HepG2 (cell line): ENCODE data around the gene MUC6. TPM values are rescaled to one million over a fixed set of nuclear protein-coding genes. Genes with fewer than 3 reads are reported as not detected.
A peak's percentile ranks its signal among the peaks of the same experiment; 100 is the strongest.

Experiments used
- HCFC1 ChIP-seq: fragments of 150-350 bp; IDR thresholded peaks from 2 replicates; pipeline ENCODE4 v1.6.1; 2014; ENCODE audit warnings: low read depth, low read length
- HOXA5 ChIP-seq: sonication (generic); formaldehyde crosslinking; IDR thresholded peaks from 2 replicates; pipeline ENCODE4 v1.4.0; 2020; ENCODE audit warnings: missing genetic modification reagents
- HOXA7 ChIP-seq: sonication (generic); formaldehyde crosslinking; IDR thresholded peaks from 2 replicates; pipeline ENCODE4 v1.8.1; 2022; ENCODE audit warnings: mild to moderate bottlenecking, missing genetic modification reagents, moderate library complexity
- IRF2 ChIP-seq: IDR thresholded peaks from 2 replicates; pipeline ENCODE4 v1.6.1; 2018; ENCODE audit warnings: missing genetic modification reagents, missing compliant biosample characterization
- JUNB ChIP-seq: sonication (generic); formaldehyde crosslinking; IDR thresholded peaks from 2 replicates; pipeline ENCODE4 v1.8.0; 2022; ENCODE audit warnings: missing genetic modification reagents, mild to moderate bottlenecking, borderline replicate concordance
- MBD4 ChIP-seq: IDR thresholded peaks from 2 replicates; pipeline ENCODE4 v1.6.1; 2012; ENCODE audit warnings: low read length, inconsistent platforms, borderline replicate concordance
- PRDM15 ChIP-seq: sonication (generic); formaldehyde crosslinking; IDR thresholded peaks from 2 replicates; pipeline ENCODE4 v1.4.0; 2020; ENCODE audit warnings: missing genetic modification reagents
- SALL1 ChIP-seq: sonication (generic); formaldehyde crosslinking; IDR thresholded peaks from 2 replicates; pipeline ENCODE4 v1.8.0; 2022; ENCODE audit warnings: mild to moderate bottlenecking, missing genetic modification reagents
- SAP130 ChIP-seq: IDR thresholded peaks from 2 replicates; pipeline ENCODE4 v1.6.1; 2016; ENCODE audit warnings: low read depth
- SMC3 ChIP-seq: IDR thresholded peaks from 2 replicates; pipeline ENCODE4 v1.6.1; 2011; ENCODE audit warnings: low read length, improper control_type of control experiment
- TEF ChIP-seq: sonication (generic); formaldehyde crosslinking; IDR thresholded peaks from 2 replicates; pipeline ENCODE4 v1.5.0; 2020; ENCODE audit warnings: missing genetic modification reagents
- UBTF ChIP-seq: sonication (generic); formaldehyde crosslinking; IDR thresholded peaks from 2 replicates; pipeline ENCODE4 v1.4.0; 2020; ENCODE audit warnings: mild to moderate bottlenecking, missing genetic modification reagents
- ZBTB38 ChIP-seq: sonication (generic); formaldehyde crosslinking; IDR thresholded peaks from 2 replicates; pipeline ENCODE4 v1.5.1; 2020; ENCODE audit warnings: mild to moderate bottlenecking, missing genetic modification reagents
- ZBTB42 ChIP-seq: sonication (generic); formaldehyde crosslinking; IDR thresholded peaks from 2 replicates; pipeline ENCODE4 v1.5.0; 2020; ENCODE audit warnings: mild to moderate bottlenecking, missing genetic modification reagents
- ZNF124 ChIP-seq: sonication (generic); formaldehyde crosslinking; IDR thresholded peaks from 2 replicates; pipeline ENCODE4 v1.4.0; 2020; ENCODE audit warnings: missing genetic modification reagents
- ZNF556 ChIP-seq: sonication (generic); formaldehyde crosslinking; IDR thresholded peaks from 2 replicates; pipeline ENCODE4 v1.4.0; 2020; ENCODE audit warnings: mild to moderate bottlenecking, missing genetic modification reagents, borderline replicate concordance
- polyA plus RNA-seq, 8 experiments: library from polyadenylated mRNA; depleted of rRNA in 3 of 8; stranded (reverse) in 7 of 8; unstranded in 1 of 8; fragments of >200 nt; fragmentation: Illumina TruSeq in 4 of 8; extraction: Trizol in 4 of 8; gene quantifications; 2 replicates each; pipeline versions ENCODE4 v1.2.1 to v1.2.3, GENCODE V29; 2011 to 2016; ENCODE audit warnings: low read depth in 4 of 8, missing spikeins in 1 of 8, mixed read lengths in 1 of 8; ENCODE audit not compliant: insufficient read depth in 1 of 8
- total RNA-seq, 5 experiments: library from RNA; depleted of rRNA; stranded (reverse); fragments of >200 nt; fragmentation: Illumina TruSeq; extraction: Trizol; gene quantifications; 2 replicates each; pipeline ENCODE4 v1.2.3, GENCODE V29; 2016; ENCODE audit warnings: low read depth in 1 of 5
- TF ChIP-seq, protein P1 (sequence below): sonication (generic); formaldehyde crosslinking; IDR thresholded peaks from 2 replicates; pipeline ENCODE4 v1.4.0; 2020; ENCODE audit warnings: missing genetic modification reagents
- TF ChIP-seq, protein P2 (sequence below): sonication (generic); formaldehyde crosslinking; IDR thresholded peaks from 2 replicates; pipeline ENCODE4 v1.5.1; 2020; ENCODE audit warnings: mild to moderate bottlenecking, missing genetic modification reagents, borderline replicate concordance

MUC6 gene
- total and polyA plus RNA-seq, 2 of the 13 experiments (the other 11 are each of a cell fraction or from before 2014, with no cell fraction given) = not detected

GRCh38 chr11:1050581-1051355 lies 14.2 kb upstream of the MUC6 start (continued):
- TF ChIP-seq HOXA7 (CRISPR knock-in tag) (no peak), HOXA5 (CRISPR knock-in tag) (0 out of 2 replicates have a peak, but pooled peaks have one; percentile 43), HCFC1 (no peak), TEF (CRISPR knock-in tag) (no peak), SALL1 (CRISPR knock-in tag) (peak; percentile 41; the same call in 1 of the 2 replicates), SMC3 (peak; percentile 51; the same call in 1 of the 2 replicates), SAP130 (CRISPR knock-in tag) (0 out of 2 replicates have a peak, but pooled peaks have one; percentile 22), ZBTB42 (CRISPR knock-in tag) (0 out of 2 replicates have a peak, but pooled peaks have one; percentile 36), UBTF (CRISPR knock-in tag) (peak; percentile 55), JUNB (CRISPR knock-in tag) (no peak), IRF2 (CRISPR knock-in tag) (peak; percentile 39; the same call in 1 of the 2 replicates), ZNF124 (no peak), PRDM15 (CRISPR knock-in tag) (no peak), MBD4 (no peak), ZBTB38 (CRISPR knock-in tag) (no peak), ZNF556 (no peak)
- TF ChIP-seq, protein P1, sequence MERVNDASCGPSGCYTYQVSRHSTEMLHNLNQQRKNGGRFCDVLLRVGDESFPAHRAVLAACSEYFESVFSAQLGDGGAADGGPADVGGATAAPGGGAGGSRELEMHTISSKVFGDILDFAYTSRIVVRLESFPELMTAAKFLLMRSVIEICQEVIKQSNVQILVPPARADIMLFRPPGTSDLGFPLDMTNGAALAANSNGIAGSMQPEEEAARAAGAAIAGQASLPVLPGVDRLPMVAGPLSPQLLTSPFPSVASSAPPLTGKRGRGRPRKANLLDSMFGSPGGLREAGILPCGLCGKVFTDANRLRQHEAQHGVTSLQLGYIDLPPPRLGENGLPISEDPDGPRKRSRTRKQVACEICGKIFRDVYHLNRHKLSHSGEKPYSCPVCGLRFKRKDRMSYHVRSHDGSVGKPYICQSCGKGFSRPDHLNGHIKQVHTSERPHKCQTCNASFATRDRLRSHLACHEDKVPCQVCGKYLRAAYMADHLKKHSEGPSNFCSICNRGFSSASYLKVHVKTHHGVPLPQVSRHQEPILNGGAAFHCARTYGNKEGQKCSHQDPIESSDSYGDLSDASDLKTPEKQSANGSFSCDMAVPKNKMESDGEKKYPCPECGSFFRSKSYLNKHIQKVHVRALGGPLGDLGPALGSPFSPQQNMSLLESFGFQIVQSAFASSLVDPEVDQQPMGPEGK (CRISPR knock-in tag) = peak; percentile 45; the same call in 1 of the 2 replicates
- TF ChIP-seq, protein P2, sequence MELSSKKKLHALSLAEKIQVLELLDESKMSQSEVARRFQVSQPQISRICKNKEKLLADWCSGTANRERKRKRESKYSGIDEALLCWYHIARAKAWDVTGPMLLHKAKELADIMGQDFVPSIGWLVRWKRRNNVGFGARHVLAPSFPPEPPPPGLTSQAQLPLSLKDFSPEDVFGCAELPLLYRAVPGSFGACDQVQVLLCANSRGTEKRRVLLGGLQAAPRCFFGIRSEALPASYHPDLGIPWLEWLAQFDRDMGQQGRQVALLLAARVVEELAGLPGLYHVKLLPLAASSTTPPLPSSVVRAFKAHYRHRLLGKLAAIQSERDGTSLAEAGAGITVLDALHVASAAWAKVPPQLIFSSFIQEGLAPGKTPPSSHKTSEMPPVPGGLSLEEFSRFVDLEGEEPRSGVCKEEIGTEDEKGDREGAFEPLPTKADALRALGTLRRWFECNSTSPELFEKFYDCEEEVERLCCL (CRISPR knock-in tag) = no peak
